ENCODE results near the gene HSPB1.
"Not testable (repeated sequence)": the region's sequence is repeated elsewhere in the genome, so short reads cannot be mapped to it uniquely, and the experiment has no call there.

The HSPB1 gene

DNA sequence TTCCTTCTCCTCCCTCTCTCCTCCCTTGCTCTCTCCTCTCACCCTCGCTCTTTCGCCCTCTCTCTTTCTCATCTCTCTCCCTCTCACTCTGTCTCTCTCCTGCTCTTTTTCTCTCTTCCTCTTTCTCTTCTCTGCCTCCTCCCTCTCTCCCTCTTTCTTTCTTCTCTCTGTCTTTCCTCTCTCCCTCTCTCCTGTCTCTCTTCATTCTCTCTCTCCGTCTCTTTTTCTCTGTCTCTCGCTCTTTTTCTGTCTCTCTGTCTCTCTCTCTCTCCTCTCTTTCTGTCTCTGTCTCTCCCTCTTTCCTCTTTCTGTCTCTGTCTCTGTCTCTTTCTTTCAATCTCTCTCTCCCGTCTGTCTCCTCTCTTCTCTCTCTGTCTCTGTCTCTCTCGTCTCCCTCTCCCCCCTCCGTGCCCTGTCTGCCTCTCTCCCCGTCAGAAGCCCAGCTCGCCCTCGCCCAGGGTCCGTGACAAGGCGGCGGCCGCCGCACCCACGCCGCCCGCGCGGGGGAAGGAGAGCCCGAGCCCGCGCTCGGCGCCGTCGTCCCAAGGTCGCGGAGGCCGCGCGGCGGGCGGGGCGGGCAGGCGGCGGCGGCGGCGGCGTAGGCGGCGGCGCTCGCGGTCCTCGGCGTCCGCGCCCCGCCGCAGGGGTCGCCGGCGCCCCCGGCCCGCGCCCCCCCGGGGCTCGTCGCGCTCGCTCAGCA, 21.3 kb upstream of the HSPB1 start:
- FAIRE-seq (no peak), DNase-seq (ENCODE audit: low spot score) (peak; percentile 39)

DNA sequence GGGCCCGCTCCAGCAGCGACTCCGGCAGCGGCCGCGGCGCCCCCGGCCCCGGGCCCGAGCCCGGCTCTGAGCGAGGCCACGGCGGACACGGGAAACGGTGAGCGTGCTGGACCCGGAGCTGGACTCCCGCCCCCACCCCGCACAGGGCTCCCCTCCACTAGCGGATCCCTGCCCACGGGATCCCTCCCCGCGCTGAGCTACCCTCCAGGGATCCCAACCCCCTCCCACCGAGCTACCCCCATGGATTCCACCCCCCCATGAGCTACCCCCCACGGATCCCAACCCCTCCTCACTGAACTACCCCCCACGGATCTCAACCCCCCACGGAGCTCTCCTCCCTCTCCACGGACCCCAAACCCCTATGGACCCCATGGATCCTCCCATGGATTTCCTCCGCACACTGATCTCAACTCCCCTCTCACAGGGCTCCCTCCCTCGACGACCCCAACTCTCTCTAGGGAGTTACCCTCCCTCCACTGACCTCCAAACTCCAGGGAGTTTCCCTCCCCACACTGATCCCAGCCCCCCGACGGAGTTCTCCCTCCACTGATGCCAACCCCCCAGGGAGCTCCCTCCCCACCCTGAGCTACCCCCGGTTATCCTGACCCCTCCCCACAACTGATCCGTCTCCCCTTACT, 20.6 kb upstream of the HSPB1 start:
- FAIRE-seq (no peak), DNase-seq (ENCODE audit: low spot score) (no peak)

DNA sequence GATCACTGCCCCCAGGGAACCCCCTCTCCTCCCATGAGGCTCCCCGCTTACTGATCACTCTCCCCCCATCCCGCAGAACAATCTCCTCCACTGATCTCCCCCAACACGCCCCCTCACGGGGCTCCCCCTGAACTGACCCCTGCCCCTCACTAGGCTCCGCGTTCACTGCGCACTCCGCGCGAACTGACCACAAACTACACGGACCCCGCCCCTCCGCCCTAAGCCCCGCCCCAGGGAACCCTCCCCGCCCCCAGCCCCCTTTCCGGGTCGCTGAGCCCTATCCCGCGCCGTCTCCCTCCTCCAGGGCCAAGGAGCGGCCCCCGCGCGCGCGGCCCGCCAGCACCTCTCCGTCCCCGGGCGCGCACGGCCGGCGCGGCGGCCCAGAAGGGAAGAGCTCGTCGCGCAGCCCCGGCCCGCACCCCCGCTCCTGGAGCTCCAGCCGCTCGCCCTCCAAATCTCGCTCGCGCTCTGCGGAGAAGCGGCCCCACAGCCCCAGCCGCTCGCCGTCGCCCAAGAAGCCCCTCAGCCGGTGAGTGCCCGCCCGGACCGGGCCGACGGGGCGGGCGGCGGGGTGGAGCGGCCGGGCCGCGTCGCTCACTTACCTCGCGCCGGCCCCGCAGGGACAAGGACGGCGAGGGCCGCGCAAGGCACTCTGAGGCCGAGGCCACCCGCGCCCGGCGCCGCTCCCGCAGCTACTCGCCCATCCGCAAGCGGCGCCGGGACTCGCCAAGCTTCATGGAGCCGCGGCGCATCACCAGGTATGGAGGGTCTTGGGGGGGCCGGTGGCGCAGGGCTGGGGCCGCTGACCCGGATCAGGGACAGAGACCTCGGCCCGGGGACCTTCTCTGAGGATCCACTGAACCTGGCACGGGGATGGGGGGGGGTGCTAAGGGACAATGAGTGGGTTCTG, 19.9 kb upstream of the HSPB1 start:
- DNase-seq (ENCODE audit: low spot score) (peak; percentile 65), FAIRE-seq (no peak)

DNA sequence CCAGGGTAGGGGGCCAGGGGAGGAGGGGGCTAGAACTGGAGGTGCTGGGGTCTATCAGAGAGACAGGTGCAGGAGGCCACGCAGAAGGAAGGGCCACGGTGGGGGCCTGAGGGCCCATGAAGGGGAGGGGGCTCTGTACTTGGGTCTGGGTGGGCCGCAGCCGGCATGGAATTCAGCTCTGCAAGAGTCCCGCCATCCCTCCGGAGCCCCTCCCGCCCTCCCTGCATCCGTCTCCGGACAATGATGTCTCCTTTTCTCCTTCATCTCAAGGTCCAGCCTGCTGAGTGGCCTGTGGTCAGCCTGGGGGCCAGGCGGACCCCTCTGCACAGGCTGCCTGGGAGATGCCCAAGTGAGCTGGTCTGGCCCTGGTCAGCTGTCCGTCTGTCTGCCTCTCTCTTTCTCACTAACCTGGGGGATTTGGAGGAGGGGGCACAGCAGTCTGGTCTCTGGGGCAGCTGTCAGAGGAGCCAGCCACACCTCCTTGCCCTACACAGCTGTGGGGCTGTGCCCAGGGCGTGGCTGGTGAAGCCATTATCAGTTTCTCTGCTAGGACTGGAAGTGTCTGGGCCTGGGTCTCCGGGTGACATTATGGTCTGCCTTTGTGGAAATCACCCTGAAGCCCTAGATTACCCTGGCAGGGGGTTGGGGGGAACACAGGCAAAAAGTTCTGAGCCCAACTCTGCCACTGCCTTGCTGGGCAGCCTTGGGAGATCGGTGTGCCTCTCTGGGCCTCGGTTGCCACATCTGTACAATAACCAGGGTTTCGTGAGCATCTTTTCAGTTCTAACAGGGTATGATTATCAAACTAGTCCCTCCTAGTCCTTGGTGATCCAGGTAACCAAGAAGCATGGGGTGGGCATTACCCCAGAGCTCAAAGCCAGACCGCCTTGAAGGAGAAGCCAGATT, 19.0 kb upstream of the HSPB1 start:
- FAIRE-seq (no peak), DNase-seq (ENCODE audit: low spot score) (no peak)

DNA sequence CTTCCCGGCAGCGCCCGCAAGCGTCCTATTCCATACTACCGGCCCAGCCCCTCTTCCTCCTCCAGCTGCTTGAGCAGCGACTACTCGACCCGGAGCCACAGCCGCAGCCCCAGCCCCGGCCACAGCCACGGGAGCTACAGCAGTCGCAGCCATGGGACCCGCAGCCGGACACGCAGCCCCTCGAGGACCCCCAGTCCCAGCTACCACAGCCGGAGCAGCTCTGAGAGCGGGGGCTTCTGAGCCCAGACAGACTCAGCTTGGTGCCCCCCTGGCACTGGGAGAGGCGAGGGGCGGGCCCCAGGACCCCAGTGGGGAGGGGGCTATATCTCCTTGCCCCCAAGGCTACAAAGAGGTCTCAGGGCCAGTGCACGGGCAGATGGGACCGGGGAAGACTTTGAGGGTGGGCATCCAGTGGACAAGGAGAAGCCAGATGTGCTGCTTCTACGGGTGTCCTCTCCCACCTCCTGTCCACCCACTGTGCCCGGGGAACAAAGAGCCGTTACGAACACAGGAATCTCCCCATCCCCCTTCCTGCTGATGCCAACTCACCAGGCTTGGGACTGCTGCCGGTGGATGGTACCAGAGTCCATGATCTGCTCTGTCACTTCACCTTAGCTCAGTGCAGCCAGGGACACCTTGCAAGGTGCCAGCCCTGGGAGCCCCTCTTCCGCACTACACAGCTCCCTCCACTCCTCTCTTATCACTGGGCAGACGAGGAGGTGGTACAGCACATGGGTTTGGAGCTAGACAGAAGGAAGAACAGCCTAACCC, 16.7 kb upstream of the HSPB1 start:
- DNase-seq (ENCODE audit: low spot score) (no peak), FAIRE-seq (no peak)

DNA sequence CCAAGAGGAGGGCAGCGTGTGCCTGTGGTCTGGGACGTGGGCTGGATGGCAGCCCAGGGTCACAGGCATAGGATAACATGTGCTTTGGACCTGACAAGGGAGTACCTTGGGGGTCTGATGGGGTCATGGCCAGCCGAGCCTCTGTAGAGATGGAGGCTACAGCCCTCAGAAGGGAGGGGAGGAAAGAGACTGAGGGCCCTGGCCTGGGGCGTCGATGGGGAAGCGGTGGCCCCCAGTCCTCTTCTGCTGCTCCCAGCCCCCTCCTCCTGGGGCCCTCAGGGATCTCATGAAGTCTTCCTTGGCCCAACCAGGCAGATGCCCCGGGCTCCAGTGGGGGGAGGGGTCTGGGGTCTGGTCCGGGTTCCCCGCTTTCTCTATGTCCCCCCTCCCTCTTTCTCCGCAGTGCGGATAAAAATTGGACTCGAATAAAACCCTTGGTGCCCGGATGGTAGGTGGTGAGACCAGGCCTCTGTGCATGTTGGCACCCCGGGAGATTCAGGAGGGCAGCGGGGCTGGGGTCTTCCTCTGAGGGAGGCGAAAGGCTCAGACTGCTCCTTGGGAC, 15.6 kb upstream of the HSPB1 start:
- no peak for FAIRE-seq
- DNase-seq (ENCODE audit: low spot score): no peak

DNA sequence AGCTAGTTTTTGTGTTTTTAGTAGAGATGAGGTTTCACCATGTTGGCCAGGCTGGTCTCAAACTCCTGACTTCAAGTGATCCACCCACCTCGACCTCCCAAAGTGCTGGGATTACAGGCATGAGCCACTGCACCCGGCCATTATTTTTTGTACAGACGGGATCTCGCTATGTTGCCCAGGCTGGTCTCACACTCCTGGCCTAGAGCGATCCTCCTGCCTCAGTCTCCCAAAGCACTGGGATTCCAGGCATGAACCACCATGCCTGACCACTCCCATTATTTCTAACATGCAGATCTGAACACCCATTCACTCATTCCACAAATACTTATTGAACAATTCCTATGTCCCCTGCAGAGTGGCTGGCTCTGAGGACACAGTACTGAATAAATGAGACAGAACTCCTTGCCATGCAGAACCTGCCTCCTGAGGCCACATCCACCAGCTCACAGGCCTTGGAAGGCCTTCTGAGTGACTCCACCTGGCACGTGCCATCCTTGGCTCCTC, 11.6 kb upstream of the HSPB1 start:
- FAIRE-seq; DNase-seq (ENCODE audit: low spot score): not testable (repeated sequence)

DNA sequence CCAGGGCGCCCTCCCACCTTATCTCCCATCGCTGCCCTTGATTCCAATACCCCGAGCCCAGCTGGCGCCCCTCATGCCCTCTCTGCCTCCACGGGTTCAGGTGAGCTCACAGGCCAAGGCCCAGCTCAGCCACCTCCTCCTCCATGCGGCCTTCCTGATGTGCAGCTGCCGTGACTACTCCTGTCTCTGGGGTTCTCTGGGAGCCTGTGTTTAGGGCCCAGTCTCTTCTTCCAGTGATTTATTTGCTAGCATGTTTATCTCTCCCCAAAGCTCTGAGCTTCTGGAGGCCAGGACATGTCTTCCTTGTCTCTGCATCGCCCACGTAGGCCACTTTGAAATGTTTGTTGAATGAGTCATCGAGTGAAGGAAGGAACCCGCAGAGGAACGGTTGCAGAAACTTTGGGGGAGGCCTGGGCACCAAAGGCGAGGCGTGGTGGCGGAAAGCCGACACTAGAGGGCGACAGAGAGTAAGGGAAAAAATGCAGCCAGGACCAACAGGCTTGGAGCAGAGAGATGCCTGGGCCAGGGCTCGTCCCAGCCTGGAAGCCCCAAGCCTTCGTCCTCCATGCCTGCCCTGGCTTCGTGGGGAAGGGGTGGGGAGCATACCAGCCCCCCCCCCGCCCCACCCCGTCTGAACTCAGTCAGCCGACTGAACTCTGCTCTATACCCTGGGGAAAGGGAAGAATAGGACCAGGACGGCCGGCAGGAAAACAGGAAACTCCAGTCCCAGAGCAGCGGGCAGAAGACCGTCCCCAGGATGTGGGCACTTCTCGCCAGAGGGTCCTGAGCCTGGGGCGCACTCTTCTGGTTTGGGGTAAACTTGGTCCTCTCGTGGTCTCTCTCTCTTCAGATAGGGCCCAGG, 10.9 kb upstream of the HSPB1 start:
- FAIRE-seq: no peak
- peak; percentile 92 for DNase-seq (ENCODE audit: low spot score)

DNA sequence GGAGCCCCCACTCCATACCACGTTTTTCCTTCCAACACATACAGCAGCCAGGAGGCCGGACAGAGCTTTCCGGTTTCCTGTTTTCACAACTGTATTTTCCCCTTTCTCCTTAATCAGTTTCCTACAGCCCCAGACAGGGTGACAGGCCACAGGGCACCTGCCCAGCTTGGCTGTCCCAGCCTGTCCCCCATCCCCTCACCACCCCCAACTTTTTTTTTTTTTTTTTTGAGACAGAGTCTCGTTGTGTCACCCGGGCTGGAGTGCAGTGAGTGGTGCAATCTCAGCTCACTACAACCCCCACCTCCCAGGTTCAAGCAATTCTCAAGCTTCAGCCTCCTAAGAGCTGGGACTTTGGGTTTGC, 10.3 kb upstream of the HSPB1 start:
- DNase-seq (ENCODE audit: low spot score) (no peak), FAIRE-seq (no peak)

DNA sequence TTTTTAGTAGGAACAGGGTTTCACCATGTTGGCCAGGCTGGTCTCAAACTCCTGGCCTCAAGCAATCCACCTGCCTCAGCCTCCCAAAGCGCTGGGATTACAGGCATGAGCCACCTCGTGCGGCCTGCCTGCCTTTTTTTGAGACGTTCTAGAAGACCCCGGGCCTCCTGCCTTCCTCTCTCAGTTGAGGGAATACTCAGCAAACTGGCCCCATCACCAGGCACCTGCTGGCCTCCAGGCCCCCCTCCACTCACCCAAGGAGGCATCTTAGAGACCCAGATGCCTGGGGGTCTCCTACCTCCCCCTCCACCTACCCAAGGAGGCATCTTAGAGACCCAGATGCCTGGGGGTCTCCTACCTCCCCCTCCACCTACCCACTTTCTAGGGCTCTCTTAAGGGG, 9.6 kb upstream of the HSPB1 start:
- DNase-seq (ENCODE audit: low spot score); FAIRE-seq: not testable (repeated sequence)

DNA sequence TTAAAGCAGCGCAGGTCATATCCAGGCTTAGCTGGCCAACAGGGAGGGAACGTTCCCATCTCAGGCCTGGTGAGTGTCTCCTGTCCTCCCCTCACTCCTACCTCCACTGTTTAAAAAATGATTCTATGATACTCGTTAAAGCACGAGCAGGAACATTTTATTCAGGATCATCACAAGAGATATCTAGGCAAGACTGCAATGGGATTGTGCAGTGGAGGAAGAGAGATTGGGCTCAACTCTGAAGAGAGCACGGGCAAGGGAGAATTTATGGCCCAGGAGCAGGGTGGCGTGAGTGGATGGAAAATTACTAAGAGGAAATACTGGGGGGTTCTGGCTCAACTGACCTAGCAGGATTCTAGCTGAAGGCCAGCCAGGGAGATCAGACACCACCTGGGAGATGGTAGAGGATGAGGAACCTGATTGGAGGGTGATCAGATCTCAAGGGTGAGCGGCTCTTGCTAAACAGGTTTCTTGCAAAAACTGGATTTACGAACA, 9.0 kb upstream of the HSPB1 start:
- no peak for FAIRE-seq
- DNase-seq (ENCODE audit: low spot score): no peak

DNA sequence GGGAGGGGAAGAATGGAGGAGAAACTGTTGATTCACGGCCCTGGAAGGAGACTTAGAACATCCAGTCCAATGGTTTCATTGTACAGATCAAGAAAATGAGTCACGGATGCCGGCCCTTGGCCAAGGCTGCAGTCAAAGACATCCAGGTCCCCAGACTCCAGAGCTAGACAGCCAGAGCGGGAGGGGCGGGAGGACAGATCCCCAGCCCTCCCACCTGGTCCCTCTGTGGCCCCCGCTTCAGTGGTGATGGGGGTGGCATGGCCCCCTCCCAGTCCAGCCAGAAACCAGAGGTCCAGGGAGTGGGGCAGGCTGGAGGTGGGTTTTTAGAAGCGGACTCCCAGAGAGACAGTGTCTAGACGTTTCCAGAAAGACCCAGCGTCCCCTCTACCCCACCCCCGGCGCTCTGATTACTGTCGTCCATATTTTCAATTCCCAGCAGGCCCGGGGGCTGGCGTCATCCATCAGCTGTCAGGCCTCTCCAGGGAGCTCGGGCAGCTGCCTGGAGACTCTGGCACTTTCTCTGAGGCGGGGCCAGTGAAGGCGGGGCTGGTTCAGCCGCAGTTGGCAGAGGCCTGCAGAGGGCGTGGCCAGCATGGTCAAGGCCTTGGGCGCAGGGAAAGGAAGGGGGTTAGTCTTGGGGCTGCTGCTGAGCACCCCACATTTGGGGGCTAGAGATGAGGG, 8.0 kb upstream of the HSPB1 start:
- no peak for FAIRE-seq

DNA sequence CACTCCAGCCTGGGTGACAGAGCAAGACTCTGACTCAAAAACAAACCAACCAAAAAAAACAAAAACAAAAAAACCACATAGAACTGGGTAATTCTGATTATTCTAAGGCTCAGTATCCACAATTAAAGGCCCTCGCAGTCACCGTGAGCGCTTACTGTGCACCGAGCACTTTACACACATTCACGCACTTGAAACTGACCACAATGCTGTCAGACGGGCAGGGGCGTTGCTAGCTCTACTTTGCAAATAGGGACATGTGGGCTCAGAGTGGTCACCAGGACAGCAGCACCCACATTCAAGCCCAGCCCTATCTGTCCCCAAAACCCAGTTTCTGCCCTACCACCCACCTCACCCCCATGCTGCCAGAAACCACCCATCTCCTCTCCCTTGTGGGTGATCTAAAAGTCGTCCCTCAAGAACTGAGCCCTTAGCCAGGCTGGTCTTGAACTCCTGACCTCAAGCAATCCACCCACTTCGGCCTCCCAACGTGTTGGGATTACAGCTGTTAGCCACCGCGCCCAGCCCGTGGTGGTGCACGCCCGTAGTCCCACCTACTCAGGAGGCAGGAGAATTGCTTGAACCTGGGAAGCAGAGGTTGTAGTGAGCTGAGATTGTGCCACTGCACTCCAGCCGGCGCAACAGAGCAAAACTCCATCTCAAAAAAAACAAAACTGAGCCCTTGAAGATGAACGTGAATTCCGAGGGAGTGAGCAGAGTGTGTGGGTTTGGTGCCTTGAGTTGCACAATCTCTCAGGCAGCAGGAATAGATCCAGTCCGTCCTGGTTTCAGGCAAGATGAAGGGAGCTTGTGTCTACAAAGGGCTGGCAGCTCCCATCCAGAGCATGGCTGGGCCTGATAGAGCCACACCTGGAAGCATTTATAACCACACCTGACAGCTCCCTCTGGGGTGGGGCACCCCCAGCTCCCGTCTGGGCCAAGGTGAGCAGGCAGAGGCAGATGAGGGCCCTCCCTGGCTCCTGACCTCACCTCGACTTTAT, 5.4 kb upstream of the HSPB1 start:
- FAIRE-seq (no peak), DNase-seq (ENCODE audit: low spot score) (no peak)

More for the DNA sequence above, 8.0 kb upstream of the HSPB1 start:
- DNase-seq (ENCODE audit: low spot score): peak; percentile 91

DNA sequence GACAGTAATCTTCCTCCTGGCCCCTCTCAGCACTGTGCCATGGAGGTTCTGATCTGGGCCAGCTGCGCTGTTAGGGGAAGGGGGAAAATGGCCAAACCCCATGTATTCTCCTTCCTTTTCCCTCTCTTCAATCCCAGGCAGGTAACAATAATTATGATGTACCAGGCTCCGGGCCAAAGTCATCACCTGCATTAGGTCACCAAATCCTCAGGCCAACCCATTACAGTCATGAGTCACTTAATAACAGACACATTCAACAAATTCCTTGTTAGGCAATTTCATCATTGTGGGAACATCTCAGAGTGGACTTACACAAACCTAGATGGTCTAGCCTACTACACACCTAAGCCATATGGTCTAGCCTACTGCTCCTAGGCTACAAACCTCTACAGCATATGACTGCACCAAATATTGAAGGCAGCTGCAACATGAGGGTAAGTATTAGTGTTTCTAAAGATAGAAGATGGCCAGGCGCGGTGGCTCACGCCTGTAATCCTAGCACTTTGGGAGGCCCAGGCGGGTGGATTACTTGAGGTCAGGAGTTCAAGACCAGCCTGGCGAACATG, 2.2 kb upstream of the HSPB1 start:
- FAIRE-seq (no peak), DNase-seq (ENCODE audit: low spot score) (peak; percentile 49)

DNA sequence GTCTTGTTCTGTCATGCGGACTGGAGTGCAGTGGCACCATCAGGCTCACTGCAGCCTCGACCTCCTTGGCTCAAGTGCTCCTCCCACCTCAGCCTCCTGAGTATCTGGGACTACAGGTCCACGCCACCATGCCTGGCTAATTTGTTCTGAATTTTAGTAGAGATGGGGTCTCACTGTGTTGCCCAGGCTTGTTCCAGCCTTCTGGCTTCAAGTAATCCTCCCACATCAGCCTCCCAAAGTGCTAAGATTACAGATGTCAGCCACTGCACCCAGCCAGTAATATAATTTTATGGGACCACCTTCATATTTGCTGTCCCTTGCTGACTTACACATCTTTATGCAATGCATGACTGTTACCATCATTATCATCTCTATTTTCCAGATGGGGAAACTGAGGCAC, 1.5 kb upstream of the HSPB1 start:
- no peak for FAIRE-seq

More for the DNA sequence above, 1.5 kb upstream of the HSPB1 start:
- DNase-seq (ENCODE audit: low spot score): no peak

All from urothelium cell line (cell line).